Ammon's horn (tissue), 1 donor: ENCODE measurements around the gene PKD1L1.

Experiments used
- DNase-seq: peaks from one replicate; pipeline ENCODE4 v3.0.0-alpha.2; 2016; ENCODE audit warnings: low spot score

The PKD1L1 gene

GRCh38 chr7:47905076-47905920, 43.0 kb downstream of the PKD1L1 start:
- no peak for DNase-seq

- no peak for DNase-seq
Measured at GRCh38 chr7:47902013-47902412, 46.3 kb downstream of the PKD1L1 start.

GRCh38 chr7:47901542-47901941, 46.7 kb downstream of the PKD1L1 start:
- no peak for DNase-seq

- no peak for DNase-seq
Measured at GRCh38 chr7:47897831-47898230, 50.4 kb downstream of the PKD1L1 start.

GRCh38 chr7:47896809-47897423, 51.4 kb downstream of the PKD1L1 start:
- DNase-seq, result no peak

GRCh38 chr7:47895026-47895425, 53.2 kb downstream of the PKD1L1 start:
- no peak for DNase-seq

- no peak for DNase-seq
Measured at GRCh38 chr7:47893721-47894365, 54.4 kb downstream of the PKD1L1 start.

- no peak for DNase-seq
Measured at GRCh38 chr7:47893238-47893637, 55.0 kb downstream of the PKD1L1 start.

- no peak for DNase-seq
Measured at GRCh38 chr7:47890606-47891005, 57.7 kb downstream of the PKD1L1 start.

GRCh38 chr7:47890125-47890524, 58.1 kb downstream of the PKD1L1 start:
- no peak for DNase-seq

GRCh38 chr7:47889723-47890122, 58.5 kb downstream of the PKD1L1 start:
- DNase-seq, result no peak

GRCh38 chr7:47888371-47889265, 59.6 kb downstream of the PKD1L1 start:
- peak; percentile 23 for DNase-seq

GRCh38 chr7:47887016-47887640, 61.1 kb downstream of the PKD1L1 start:
- peak; percentile 39 for DNase-seq

- DNase-seq, result no peak
Measured at GRCh38 chr7:47885987-47886811, 62.1 kb downstream of the PKD1L1 start.

GRCh38 chr7:47885309-47885986, 62.8 kb downstream of the PKD1L1 start:
- no peak for DNase-seq

GRCh38 chr7:47884675-47885074, 63.6 kb downstream of the PKD1L1 start:
- no peak for DNase-seq

GRCh38 chr7:47882635-47883034, 65.6 kb downstream of the PKD1L1 start:
- no peak for DNase-seq

GRCh38 chr7:47881256-47881655, 67.0 kb downstream of the PKD1L1 start:
- no peak for DNase-seq

GRCh38 chr7:47878662-47879061, 69.6 kb downstream of the PKD1L1 start:
- no peak for DNase-seq

- no peak for DNase-seq
Measured at GRCh38 chr7:47877336-47877735, 70.9 kb downstream of the PKD1L1 start.
